Measurements from ENCODE around the gene GMDS.

GMDS gene

DNA sequence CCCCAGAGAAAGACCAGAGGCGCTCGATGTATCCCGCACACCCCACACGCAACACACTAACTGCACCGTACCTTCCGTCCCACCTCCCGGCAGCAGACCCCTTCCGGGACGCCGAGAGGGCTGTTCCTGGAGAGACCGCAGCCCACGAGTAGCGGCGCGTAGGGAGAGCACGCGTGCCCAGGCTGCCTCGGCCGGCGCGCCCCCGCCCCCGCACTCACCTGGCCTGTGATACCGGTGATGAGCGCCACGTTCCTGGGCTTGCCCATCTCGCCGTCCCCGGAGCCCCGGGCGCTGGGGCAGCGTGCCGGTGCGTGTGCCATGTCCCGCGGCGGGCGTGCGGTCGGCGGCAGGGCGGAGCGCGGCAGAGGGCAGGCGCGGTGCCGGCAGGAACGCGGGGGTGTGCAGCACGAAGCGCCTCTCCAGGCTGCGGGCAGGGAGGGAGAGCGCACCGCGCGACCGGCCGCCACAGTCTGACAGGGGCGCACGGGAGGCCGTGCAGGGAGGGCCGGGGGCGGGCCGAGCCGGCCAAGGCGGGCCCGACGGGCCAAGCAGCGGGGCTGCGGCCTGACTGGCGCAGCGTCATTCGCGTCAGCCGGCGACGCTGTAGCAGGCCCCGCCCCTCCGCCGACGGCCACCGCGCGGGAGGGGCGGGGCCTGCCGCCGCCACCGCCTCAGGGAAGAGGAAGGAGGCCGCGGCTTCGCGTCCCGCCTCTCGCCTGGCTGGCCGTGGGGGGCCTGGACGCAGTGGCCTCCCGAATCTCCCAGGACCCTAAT lies at the start of gene GMDS:
Gene GMDS (minus strand): TSS at position 503 of the 774 bp plus-strand sequence.
- no peak for DNase-seq

DNA sequence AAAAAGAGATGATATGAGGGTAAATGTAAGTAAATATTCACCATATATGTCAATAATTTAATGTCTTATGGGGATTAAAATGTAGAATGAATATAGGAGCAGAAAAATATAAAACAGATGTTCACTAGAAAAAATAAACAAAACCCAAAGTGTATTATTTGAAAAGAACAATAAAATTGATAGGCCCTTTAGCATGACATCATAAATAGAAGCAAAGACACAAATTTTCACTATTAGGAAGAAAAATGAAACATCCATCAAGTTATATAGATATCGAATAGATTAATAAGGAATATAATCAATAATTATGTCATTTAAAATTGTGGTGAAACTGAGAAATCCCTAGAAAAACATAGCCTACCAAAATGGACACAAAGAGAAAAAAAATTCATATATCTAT lies 40.1 kb upstream of the GMDS start:
- no peak for DNase-seq

DNA sequence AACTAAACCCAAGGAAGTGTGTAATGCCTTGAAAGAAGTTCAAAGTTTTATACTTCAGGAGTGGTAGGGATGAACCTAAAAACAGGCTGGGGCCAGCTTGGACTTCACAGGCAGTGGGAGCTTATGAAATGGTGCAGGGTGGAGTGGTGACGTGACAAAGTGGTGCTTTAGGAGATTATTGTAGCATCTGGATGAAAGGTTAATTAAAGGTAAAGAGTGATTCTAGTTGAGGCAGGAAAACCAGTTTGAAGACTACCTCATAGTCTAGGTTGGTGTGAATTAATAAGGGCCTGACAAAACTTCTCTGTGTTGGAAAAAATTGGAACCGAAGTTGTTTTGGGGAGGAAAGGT lies 30.5 kb upstream of the GMDS start:
- DNase-seq = no peak

DNA sequence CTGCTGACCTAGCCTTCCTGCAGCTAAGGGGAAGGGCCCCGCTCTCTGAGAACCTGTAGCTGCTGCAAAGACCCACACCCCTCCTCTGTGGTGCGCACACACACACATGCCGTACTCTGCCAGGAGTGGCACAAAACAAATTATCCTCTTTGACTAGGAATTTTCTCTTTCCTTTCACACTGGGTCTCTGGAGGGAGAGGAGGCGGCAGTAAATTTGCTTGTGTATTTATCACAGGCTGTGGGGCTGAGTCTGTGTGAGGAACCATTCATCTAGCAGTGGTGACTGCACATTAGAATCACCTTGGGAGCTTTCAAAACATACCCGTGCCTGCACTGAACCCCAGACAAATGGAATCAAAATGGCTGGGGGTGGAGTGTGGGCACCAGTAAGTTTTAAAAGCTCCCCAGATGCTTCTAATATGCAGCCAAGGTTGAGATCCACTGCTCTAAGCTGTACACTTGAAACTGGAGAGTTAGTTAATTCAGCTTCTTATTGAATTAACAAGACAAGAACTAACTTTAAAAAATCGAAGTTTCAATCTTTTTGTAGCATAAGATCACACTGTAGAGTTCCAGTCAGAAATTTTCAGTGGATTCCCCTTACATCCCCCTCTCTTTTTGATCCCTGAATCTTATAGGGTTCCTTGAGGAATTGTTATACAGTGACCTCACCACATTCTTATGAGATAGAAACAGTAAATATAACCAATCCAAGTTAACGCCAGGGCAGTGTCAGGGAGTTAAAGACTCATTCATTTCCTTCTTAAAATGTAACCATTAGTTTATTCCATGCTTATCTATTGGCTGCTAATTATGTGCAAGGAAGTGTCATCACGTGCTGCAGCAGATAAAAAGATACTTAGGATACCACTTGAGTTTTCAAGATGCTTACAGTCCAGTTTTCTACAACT lies 29.8 kb upstream of the GMDS start:
- DNase-seq = no peak

DNA sequence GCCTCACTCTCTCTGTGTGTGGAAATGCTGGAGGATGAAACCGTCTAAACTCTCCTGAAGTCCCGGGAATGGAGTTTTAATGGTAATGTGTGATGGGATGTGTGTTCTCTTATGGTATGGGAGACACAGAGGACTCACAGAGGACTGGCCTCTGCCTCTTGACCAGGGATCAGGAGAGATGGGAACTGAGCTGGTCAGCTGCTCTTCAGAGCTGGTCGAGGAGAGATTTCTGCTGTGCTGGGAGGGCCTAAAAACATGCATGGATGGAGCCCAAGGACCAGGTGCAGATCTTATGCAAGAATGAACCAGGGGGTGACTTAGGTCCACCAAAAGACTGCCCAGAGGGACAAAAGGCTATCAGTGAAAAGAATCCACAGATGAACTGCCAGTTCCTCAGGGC lies 27.3 kb upstream of the GMDS start:
- no peak for DNase-seq

DNA sequence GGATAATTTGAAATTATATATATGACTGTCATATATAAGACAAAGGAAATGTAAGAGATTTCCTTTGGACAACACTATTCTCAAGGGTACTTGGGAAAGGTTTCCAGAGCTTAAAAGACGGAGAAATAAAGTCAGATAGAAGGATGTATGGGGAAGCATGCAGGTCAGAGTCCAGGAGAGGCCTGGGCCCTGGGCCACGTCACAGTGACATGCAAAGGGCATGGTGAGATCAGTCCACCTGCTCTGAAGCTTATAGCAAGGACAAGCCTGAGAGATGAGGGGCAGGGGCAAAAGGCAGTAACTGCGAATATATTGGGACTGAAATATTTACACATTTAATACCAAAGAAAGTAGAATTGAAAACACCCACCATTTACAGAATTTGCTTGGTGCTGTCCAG lies 24.6 kb upstream of the GMDS start:
- no peak for DNase-seq

DNA sequence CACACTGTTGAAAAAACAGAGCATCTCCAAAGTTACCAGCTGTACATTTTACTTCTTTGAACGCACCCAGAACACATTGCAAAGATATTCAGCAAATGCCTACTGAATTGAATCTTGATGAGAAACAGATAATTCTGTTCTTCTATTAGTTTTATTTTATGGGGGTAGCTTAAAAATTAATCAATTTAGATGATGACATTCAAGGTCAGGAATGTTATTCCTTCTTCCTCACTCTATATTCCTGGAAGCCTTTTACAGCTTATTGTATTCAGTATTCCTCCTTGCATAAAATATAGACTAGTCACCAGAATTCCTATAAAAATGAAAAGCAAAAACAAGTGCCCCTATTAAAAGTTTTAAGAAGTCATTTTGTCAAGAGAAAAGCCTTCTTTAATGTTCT lies 21.4 kb upstream of the GMDS start:
- no peak for DNase-seq

DNA sequence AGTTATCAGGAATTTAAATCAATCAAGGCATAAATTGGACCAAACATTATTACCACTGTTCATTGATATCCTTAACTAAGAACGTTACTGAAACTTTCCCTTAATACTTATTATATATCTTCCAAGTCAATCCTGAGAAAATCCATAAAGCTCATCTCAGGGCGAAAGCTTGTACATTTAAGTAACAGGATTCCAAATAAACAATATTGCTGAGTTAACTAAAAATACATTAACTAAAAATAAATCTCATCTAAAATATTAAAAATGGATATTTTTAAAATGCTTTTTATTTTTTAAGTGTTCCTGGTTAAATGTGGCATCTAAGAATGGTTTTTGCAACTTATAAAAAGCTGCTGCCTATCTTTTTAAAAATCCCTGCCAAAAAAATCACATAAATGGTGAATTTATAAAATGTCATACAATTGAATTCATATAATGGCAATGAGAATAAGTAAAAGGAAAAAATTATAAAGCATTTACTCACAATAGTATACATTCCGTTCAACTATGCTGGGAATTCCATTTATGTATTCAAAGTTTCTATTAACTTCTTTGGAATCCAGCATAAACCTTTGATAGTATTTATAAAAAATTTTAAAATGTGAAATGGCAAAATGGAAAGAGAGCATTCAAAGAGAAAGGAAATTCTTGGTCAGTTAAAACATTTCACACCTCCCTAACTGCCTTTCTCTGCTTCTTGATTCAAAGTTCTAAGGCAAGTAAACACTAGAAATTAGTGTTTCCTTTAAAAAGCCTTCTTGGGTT lies 20.8 kb upstream of the GMDS start:
- DNase-seq = no peak

DNA sequence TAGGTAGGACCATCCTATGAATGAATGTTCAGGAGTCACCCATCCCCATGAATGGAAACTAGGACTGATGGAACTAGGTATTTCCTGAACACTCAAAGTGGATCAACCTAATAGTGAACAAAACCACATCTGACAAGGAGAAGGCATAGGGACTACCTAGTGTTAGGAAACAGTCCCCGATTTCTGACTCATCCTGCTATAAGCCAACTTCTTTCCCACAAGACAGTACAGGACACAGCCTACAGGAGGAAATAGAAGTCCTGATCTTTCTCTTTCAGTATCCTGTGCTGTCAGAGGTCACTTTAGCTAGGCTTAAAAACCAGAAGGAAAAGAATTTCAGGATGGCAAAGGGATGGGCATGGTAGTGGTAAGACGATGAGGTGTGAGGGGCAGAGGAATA lies 19.5 kb upstream of the GMDS start:
- DNase-seq = no peak

DNA sequence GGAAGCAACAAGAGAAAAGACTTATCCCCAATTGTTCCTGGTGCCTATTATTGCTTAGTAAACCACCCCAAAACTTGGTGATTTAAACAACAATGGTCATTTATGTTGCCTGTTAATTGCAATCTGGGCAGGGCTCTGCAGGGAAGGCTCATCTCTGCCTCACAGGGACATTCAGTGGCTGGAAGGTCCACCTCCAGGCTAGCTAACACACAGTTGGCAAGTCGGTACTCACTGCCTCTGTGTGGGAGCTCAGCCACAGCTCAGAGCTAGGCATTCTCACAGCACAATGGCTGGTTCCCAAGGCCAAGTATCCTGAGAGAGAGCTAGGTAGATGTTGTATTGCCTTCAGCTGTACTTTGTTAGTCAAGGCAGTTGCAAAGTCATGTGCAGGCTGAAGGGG lies 18.5 kb upstream of the GMDS start:
- no peak for DNase-seq

DNA sequence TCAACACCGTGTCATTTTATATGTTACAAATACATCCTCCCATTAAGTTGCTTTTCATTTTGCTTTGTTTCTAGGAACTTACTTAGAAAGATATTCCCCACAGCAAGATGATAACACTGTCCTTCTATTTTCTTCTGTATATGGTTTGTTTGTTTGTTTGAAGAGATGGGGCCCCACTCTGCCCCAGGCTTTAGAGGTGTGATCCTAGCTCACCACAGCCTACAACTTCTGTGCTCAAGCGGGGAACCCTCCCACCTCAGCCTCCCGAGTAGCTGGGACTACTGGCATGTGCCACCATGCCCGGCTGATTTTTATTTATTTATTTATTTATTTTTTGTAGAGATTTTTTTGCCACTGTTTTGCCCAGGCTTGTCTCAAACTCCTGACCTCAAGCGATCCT lies 14.2 kb upstream of the GMDS start:
- no peak for DNase-seq

DNA sequence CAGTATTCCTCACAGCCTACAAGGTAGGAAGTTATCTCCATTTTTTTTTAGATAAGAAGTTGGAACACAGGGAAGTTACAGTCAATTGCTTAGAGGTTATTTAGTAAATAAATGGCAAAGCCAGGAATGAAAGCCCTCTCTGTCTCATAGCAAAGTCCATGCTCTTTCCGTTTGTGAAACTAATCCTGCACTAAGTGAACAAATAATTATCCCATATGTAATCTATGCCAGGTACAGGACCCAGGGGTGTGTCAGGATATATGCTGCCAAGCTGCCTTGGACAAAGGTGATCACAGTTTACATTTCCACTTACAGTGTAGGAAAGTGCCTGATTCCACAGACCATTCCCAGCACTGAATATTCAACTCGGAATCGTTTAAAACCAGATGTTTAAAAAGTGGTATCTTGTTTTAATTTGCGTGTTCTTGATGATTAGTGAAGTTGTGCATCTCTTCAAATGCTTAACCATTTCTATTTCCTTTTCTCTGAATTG lies 13.6 kb upstream of the GMDS start:
- DNase-seq = no peak

DNA sequence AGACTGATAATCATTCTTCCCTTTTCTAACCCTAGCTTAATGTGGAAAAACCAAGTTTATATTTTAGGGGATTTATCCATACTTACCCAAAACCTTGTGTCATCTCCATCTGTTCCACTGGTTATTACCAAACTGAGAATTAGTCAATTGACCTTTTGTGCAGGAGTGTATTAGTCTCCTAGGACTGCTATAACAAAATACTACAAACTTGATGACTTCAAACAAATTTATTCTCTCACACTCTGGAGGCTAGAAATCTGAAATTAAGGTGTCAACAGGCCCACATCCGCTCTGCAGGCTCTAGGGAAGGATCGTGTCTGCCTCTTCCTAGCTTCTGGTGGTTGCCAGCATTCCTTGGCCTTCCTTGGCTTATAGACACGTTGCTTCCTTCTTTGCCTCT lies 12.7 kb upstream of the GMDS start:
- no peak for DNase-seq

DNA sequence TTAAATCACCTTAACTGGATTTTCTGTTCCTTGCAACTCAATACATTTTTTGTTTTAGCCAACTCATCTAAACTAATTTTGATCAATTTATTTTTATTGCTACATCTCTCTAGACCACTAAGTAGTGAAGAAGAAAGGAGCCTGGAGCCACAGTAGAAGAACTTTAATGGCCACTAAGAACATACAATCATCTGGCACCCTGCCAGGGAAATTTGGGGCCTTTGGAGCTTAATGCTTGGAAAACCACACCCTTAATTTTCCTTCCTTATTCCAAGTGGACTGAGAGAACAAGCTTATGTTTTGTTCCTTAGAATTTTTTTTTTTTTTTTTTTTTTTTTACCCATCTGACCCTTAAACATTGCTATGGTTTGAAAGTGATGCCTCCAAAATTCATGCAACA lies 12.0 kb upstream of the GMDS start:
- DNase-seq = no peak

DNA sequence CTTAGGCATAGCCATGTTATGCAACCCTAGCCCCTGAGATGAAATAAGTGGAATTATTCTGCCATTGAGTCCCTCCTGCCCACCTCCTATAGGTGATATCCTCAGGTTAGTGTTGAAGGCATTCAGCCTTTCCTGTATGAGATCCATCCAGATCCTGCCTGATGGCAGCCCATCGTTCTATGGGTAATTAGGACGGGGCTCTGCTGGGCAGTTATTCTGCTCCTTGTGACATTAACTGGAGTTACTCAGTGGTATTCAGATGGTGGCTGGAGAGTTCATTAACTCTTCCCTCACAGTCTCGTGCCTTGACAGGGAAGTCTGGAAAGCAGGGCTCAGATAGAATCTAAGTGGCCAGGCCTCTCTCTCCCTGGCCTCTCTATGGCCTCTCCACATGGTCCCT lies 9.3 kb upstream of the GMDS start:
- DNase-seq = no peak

DNA sequence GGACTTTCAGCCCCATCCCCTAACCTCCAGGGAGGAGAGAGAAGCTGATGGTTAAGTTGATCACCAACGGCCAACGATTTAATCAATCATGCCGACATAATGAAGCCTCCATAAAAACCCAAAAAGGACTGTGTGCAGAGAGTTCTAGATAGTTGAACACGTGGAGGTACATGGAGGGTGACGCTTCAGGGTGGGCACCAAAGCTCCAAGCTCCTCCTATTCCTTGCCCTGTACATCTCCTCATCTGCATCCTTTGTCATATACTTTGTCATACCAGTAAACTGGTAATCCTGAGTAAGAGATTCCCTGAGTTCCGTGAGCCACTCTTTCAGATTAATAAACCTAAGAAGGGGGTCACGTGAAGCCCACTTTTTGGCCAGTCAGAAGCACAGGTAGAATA lies 3.7 kb upstream of the GMDS start:
- no peak for DNase-seq

DNA sequence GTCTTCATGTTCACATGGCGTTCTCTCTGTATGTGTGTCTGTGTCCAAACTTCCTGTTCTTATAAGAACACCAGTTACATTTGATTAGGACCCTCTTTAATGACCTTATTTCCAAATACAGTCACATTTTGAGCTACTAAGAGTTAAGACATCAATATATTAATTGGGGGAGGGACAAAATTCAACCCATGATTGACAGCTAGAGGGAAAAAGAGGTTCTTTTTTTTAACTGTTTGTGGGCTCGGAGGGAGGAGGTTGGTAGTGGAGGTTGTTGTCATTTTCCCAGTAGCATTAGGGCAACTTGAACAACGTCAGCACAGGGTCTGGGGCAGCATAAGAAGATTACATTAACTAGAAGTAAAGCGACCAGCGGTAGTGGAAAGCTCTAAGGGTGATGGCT lies 2.3 kb upstream of the GMDS start:
- DNase-seq = no peak

DNA sequence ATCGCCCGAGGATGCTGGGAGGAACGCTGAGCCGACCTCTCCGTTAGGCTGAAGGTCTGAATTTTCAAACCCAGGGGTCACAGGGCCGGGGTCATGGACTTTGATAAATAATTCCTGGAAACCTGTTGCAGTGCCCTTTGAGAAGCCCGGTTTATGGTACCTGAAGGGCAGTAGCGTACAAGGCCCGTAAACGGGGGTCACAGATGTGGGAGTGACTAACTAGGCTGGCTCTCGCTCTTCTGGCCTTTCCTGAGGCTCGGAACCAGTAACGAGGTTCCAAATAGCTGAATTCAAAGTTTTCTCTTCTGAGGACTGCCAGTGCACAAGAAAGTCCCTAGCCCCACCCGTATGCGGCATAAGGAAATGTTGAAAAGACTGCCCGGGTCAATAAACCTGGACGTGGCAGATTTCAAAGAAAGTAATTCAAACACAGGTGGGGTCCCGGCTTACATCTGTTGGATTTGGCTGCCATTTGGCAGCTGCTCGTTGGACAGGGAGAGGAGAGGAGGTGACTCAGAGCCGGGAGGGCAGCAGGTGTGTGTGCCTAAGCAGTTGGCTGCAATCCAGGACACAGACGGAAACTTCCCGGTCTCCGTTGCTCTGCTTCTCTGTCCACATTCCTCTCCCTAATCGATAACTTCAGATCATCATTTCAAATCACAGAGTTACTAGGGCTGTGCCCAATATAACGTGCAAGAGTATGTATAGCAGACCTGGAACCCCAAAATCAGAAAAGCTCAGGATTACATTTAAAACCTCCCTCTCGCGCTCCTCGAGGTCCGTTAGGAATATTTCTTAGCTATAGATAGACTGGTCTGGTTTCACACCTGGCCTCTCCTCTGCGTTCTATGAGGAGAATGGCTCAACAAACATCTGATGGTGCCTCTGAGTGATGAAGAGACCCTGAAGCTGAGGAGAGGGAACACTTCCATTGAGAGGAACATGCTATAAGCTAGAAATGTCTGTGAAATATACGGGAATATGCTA lies 765 bp upstream of the GMDS start:
- no peak for DNase-seq

DNA sequence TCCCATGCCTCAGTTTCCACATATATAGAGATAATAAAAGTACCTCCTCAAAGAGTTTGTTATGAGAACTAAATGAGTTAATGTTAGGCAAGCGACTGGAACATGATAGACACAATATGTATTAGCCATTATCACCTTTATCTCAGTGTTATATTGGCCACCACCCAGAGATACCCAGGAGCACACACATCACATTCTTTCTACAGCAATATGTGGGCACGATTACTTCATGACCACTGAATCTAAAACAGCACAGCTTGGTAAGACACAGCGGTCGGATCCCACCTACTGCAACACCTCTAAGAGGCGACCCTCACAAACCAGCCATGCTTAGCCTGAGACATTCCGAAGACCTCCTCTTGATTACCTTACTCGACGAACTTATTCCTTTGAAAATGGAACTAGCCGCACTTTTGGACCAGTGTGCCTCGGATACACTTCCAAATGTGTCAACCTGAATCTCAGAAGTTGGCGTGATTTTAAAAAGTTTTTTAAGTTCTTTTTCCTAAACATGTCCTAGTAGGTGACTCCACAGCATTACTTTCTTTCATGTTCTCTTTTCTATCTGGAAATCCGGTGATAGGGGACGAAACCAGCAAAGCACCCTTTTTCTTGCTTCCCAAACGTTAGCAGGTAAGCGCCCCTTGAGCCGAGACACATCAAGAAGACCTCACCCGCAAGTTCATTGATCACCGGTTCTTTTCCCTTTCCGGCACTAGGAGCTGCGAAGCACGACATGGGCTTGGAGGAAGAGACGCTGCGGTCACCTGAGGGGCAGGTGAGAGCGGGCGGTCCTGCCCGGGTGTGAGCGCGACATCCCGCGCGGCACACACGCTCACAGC lies 923 bp downstream of the GMDS start:
- no peak for DNase-seq

DNA sequence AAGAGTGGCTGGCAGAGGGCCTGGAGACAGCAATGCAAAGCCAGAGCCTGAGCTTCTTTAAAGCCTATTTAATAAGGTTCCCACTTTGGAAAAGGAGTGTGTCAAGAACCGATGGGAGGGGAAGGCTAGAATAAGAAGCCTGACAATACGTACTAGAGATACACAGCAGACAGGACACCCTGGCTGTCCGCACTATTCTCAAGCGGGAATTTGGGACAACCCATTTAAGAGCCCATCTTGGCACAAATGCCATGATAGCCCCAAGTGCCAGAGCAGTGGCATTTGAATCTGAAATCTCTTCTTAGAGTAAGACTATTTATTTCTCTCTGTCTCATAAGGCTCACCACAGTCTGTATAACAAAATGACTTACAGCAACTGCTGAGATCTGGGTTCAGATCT lies 3.1 kb downstream of the GMDS start:
- DNase-seq = no peak

DNA sequence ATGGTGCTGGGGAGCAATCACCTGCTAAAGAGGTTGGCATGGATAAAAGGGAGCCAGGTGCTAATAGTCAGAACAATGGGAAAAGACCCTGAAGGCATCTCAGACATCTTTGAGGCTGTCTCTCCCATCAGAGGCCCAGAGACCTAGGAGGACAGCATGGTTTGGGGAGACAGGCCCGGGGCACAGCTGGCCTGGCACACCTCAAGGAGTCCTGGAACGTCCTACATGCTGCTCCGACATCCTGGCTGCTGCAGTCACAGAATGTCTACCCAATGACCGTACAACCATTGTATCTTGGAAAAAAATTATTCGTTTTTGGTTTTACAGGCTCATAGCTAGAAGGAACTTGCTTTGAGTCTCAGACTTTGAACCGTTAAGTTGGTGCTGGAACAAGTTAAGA lies 4.4 kb downstream of the GMDS start:
- no peak for DNase-seq

All from SIG-M5 (cell line).